Neural progenitor cell (in vitro differentiated cells): ENCODE data around the gene EGFR. TPM values are rescaled to one million over a fixed set of nuclear protein-coding genes. Genes with fewer than 3 reads are reported as not detected.
A peak's percentile ranks its signal among the peaks of the same experiment; 100 is the strongest.

Experiments used
- DNase-seq: peaks from one replicate; pipeline ENCODE4 v3.0.0-alpha.2; 2016; ENCODE audit warnings: low spot score
- H2AFZ ChIP-seq: fragments of 200-600 bp; sonication (generic); replicated peaks from 2 replicates; pipeline ENCODE4 v1.6.1; 2016; ENCODE audit warnings: antibody characterized with exemption
- H3F3A ChIP-seq: fragments of 200-600 bp; sonication (generic); 2 replicates; pipeline ENCODE4 v1.6.1; 2016; ENCODE audit warnings: antibody characterized with exemption, low read depth
- H3K27ac ChIP-seq: fragments of 200-600 bp; sonication (generic); 2 replicates; pipeline ENCODE4 v1.5.1; 2016; ENCODE audit warnings: mild to moderate bottlenecking
- H3K27me3 ChIP-seq: fragments of 200-600 bp; sonication (generic); 2 replicates; pipeline ENCODE4 v1.6.1; 2016; ENCODE audit warnings: mild to moderate bottlenecking, moderate library complexity
- H3K36me3 ChIP-seq: fragments of 200-600 bp; sonication (generic); 2 replicates; pipeline ENCODE4 v1.5.1; 2016
- H3K4me1 ChIP-seq: fragments of 200-600 bp; sonication (generic); 2 replicates; pipeline ENCODE4 v1.6.1; 2016; ENCODE audit warnings: mixed run types
- H3K4me2 ChIP-seq: fragments of 200-600 bp; sonication (generic); 2 replicates; pipeline ENCODE4 v1.6.1; 2016
- H3K4me3 ChIP-seq: fragments of 200-600 bp; sonication (generic); 2 replicates; pipeline ENCODE4 v1.5.1; 2016
- H3K79me2 ChIP-seq: fragments of 200-600 bp; sonication (generic); 2 replicates; pipeline ENCODE4 v1.6.1; 2016; ENCODE audit warnings: low read depth
- H3K9ac ChIP-seq: fragments of 200-600 bp; sonication (generic); 2 replicates; pipeline ENCODE4 v1.6.1; 2016
- H3K9me3 ChIP-seq: fragments of 200-600 bp; sonication (generic); 2 replicates; pipeline ENCODE4 v1.5.1; 2016; ENCODE audit warnings: low read depth
- H4K20me1 ChIP-seq: fragments of 200-600 bp; sonication (generic); 2 replicates; pipeline ENCODE4 v1.6.1; 2016; ENCODE audit warnings: low read depth
- H3K27ac Mint-ChIP-seq: 3 replicates; pipeline ENCODE4 v1.8.0; 2021; ENCODE audit warnings: mixed read lengths
- H3K27me3 Mint-ChIP-seq: 2 replicates; pipeline ENCODE4 v1.8.0; 2022; ENCODE audit warnings: low read depth, mild to moderate bottlenecking, inconsistent platforms, moderate library complexity, mixed read lengths; ENCODE audit not compliant: insufficient read depth
- H3K36me3 Mint-ChIP-seq: 3 replicates; pipeline ENCODE4 v1.8.0; 2021; ENCODE audit warnings: mixed read lengths
- H3K4me1 Mint-ChIP-seq: 3 replicates; pipeline ENCODE4 v1.8.0; 2021; ENCODE audit warnings: mixed read lengths
- H3K4me3 Mint-ChIP-seq: 3 replicates; pipeline ENCODE4 v1.8.0; 2021; ENCODE audit warnings: mild to moderate bottlenecking, moderate library complexity, mixed read lengths
- H3K9me3 Mint-ChIP-seq: 3 replicates; pipeline ENCODE4 v1.8.0; 2020; ENCODE audit warnings: mixed read lengths
- CTCF ChIP-seq: fragments of 200-600 bp; sonication (generic); IDR thresholded peaks from 2 replicates; pipeline ENCODE4 v1.5.1; 2017; ENCODE audit warnings: antibody characterized with exemption, mild to moderate bottlenecking
- EZH2 ChIP-seq: fragments of 200-600 bp; sonication (generic); IDR thresholded peaks from 2 replicates; pipeline ENCODE4 v1.6.1; 2017; ENCODE audit warnings: antibody characterized with exemption, mild to moderate bottlenecking, moderate library complexity
- EZH2phosphoT487 ChIP-seq: fragments of 200-600 bp; sonication (generic); IDR thresholded peaks from 2 replicates; pipeline ENCODE4 v1.6.1; 2017; ENCODE audit warnings: antibody characterized with exemption
- total RNA-seq: library from RNA; depleted of rRNA; stranded (reverse); fragments of >200 nt; gene quantifications from 2 replicates; pipeline ENCODE4 v1.2.3, GENCODE V29; 2015; ENCODE audit warnings: low replicate concordance

Gene EGFR
- total RNA-seq, 1 donor from 2014 or later: 4.6 TPM

DNA sequence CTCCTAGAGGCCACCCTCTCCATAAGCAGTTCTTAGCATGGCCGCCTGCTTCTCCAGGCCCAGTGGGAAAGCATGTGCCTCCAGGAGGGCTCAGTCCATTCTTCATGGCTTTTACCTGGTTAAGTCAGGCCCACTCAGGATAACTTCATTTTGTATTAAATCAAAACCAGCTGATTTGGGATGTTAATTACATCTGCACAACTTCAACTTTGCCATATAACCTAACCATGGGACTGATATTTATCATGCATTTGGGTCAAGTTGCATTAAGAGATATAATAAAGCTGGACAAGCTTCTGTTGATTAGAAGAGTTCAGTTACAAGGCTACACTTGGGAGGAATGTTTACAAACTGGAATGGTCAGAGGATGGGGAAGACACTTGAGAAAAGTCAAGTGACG, 65.5 kb downstream of the EGFR start:
- no peak for TF ChIP-seq CTCF
- TF ChIP-seq EZH2phosphoT487: no peak
- no peak for TF ChIP-seq EZH2
- H3K27me3 ChIP-seq: no peaks in the 10 kb centered on the region
- H3K4me2 ChIP-seq: no peak overlapping the region
- no peak overlapping the region for H3K4me3 Mint-ChIP-seq
- no peak overlapping the region for H3K27ac ChIP-seq
- no peaks in the 10 kb centered on the region for H3K27me3 Mint-ChIP-seq
- no peaks in the 10 kb centered on the region for H3K4me1 ChIP-seq
- H3F3A ChIP-seq: no peaks in the 10 kb centered on the region
- no peaks in the 10 kb centered on the region for H3K9me3 ChIP-seq
- peaks cover 36% of the 10 kb centered on the region for H3K4me1 Mint-ChIP-seq
- no peak overlapping the region for H3K9ac ChIP-seq
- no peak overlapping the region for H2AFZ ChIP-seq
- no peak overlapping the region for H3K27ac Mint-ChIP-seq
- no peaks in the 10 kb centered on the region for H3K9me3 Mint-ChIP-seq
- no peak for DNase-seq
- H3K4me3 ChIP-seq: no peak overlapping the region
- H4K20me1 ChIP-seq: no peaks in the 10 kb centered on the region
- no peaks in the 10 kb centered on the region for H3K36me3 Mint-ChIP-seq
- no peaks in the 10 kb centered on the region for H3K36me3 ChIP-seq
- no peaks in the 10 kb centered on the region for H3K79me2 ChIP-seq

DNA sequence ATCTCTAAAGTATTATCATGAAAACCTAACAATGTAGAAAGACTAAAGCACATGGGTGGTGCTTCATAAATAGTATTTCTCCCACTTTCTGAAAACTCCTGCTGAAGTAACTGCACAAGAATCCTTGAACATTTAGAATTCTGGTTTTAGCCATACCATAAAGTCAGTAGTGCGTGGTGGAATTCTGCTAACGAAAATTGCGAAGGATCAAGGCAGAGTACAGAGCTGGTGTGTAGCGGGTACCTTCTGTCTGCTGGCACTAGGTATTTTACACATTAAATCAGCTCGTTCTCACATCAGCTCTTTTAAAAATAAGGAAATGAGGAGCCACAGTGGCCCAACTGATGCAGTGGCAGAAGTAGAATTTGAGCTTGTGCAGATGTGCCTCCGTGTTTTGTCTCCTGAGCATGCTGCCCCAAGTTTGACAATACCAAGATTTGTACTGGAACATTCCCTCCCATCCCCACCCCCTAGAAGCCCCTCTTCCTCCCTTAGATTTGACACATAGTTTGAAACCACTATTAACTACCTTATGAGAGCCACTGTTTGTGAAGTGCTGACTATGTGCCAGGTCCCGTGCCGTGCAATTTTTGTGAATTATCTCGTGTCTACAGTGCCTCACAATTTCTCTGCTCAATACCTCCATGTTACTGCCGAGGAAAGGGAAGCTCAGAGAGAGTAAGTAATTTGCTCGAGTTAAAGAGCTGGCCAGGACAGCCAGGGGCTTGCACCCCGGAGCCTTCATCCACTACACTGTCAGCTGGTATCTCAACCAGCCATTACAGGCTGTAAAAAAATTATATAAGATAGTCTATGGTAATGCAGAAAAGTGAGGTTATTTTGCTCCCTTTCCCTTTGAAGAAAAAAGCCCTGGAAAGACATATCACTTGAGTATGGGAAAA, 66.9 kb downstream of the EGFR start:
- Histone ChIP-seq H3K9me3 (no peaks in the 10 kb centered on the region), H3K27me3 (no peaks in the 10 kb centered on the region), H3K27ac (no peak overlapping the region), H3K4me2 (no peak overlapping the region), H4K20me1 (no peaks in the 10 kb centered on the region), H3K79me2 (no peaks in the 10 kb centered on the region), H3K4me1 (no peaks in the 10 kb centered on the region), H3K4me3 (no peak overlapping the region), H3K9ac (no peak overlapping the region), H3K36me3 (no peaks in the 10 kb centered on the region), H3F3A (no peaks in the 10 kb centered on the region), H2AFZ (no peak overlapping the region)
- H3K4me3 Mint-ChIP-seq: peak overlapping the region; percentile 62
- H3K9me3 Mint-ChIP-seq: no peaks in the 10 kb centered on the region
- TF ChIP-seq EZH2 (no peak), CTCF (no peak), EZH2phosphoT487 (no peak)
- peaks cover 38% of the 10 kb centered on the region for H3K4me1 Mint-ChIP-seq
- H3K36me3 Mint-ChIP-seq: no peaks in the 10 kb centered on the region
- H3K27me3 Mint-ChIP-seq: no peaks in the 10 kb centered on the region
- peak overlapping the region; percentile 55 for H3K27ac Mint-ChIP-seq
- DNase-seq: no peak

GRCh38 chr7:55086413-55087201, 67.8 kb downstream of the EGFR start:
- Histone ChIP-seq H3K4me2 (no peak overlapping the region), H3F3A (no peaks in the 10 kb centered on the region), H3K9me3 (no peaks in the 10 kb centered on the region), H3K27ac (no peak overlapping the region), H3K27me3 (no peaks in the 10 kb centered on the region), H4K20me1 (no peaks in the 10 kb centered on the region), H3K4me3 (no peak overlapping the region), H3K9ac (no peak overlapping the region), H3K36me3 (no peaks in the 10 kb centered on the region), H2AFZ (no peak overlapping the region), H3K79me2 (no peaks in the 10 kb centered on the region), H3K4me1 (peaks cover 5% of the 10 kb centered on the region)
- Mint-ChIP-seq H3K27ac (no peak overlapping the region), H3K4me3 (no peak overlapping the region), H3K4me1 (peaks cover 46% of the 10 kb centered on the region), H3K9me3 (no peaks in the 10 kb centered on the region), H3K36me3 (no peaks in the 10 kb centered on the region), H3K27me3 (no peaks in the 10 kb centered on the region)
- TF ChIP-seq EZH2: no peak
- no peak for TF ChIP-seq EZH2phosphoT487
- no peak for TF ChIP-seq CTCF
- DNase-seq: no peak
